Subcutaneous adipose tissue (tissue), 4 donors: ENCODE data around the gene UNK. TPM values are rescaled to one million over a fixed set of nuclear protein-coding genes. Genes with fewer than 3 reads are reported as not detected.

Experiments used
- total RNA-seq, 4 donors: library from RNA; depleted of rRNA; stranded (reverse); fragments of >200 nt; gene quantifications; one replicate each; pipeline ENCODE4 v1.1.0, GENCODE V29; 2016
- TF ChIP-seq, protein P1 (sequence below): fragments of 450-650 bp; IDR thresholded peaks from one replicate; pipeline ENCODE4 v1.5.1; 2016; ENCODE audit warnings: low read depth, mild to moderate bottlenecking, control low read depth, antibody characterized with exemption, moderate library complexity

The UNK gene
- total RNA-seq, 4 donors from 2014 or later, result 21.8 to 42.1 (median 29.7) TPM

DNA sequence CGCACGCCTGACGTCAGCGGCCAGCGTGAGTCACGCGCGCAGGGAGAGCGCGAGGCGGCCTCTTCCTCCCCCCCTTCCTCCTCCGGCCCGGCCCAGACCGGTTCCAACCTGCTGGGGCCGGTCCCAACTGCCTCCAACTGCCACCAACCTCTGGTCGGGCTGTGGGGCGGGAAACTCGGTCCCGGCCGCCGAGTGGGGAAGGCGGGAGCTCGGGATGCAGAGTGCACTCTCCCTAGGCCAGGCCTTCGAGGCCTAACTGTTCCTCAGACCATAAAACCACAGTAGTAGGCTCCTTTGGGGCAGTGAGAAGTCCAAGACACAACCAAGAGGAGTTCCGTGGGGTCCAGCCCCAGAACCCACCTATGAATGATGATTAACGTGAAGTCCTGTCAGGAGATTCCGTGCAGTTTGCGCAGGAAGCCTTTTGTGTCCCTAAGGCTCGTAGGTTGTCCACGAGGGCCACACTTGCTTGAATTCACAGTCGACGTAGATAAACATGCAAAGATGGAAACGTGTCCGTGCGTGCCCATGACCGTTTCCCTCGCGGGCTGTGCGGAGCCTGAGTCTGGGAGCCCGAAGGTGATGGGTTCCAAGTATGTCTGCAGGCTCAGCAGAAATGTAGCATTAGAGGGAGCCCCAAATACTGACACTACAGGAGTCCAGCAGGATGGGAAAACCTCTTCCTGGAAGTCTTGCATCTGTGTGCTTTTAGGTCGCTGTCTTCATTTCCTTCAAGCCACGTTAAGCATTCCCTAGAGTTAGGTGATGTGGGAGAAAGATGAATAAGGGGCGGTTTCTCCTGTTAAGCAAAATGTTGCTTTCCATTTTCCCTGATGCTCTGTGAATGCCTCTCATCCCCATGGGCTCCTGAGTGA, 647 bp downstream of the UNK start:
- TF ChIP-seq, protein P1, sequence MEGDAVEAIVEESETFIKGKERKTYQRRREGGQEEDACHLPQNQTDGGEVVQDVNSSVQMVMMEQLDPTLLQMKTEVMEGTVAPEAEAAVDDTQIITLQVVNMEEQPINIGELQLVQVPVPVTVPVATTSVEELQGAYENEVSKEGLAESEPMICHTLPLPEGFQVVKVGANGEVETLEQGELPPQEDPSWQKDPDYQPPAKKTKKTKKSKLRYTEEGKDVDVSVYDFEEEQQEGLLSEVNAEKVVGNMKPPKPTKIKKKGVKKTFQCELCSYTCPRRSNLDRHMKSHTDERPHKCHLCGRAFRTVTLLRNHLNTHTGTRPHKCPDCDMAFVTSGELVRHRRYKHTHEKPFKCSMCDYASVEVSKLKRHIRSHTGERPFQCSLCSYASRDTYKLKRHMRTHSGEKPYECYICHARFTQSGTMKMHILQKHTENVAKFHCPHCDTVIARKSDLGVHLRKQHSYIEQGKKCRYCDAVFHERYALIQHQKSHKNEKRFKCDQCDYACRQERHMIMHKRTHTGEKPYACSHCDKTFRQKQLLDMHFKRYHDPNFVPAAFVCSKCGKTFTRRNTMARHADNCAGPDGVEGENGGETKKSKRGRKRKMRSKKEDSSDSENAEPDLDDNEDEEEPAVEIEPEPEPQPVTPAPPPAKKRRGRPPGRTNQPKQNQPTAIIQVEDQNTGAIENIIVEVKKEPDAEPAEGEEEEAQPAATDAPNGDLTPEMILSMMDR, result no peak

DNA sequence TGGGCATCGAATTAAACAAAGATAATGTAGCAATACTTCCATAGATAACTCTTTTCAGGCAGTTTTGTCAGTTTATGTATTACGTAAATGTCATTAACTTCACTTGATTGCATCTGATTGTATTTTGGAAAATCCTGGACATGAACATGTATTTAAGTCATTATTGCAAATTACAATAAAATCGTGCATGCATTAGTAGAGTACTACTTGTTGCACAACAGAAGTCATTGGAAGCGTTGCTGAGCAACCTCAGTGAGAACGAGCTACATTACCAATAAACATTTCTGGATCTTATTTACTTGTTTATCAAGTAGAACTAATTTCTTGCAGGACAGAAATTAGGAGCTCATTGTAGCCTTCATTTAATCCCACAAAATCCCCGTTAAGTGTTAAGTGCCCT, 6.6 kb downstream of the UNK start:
- TF ChIP-seq, protein P1, result no peak

DNA sequence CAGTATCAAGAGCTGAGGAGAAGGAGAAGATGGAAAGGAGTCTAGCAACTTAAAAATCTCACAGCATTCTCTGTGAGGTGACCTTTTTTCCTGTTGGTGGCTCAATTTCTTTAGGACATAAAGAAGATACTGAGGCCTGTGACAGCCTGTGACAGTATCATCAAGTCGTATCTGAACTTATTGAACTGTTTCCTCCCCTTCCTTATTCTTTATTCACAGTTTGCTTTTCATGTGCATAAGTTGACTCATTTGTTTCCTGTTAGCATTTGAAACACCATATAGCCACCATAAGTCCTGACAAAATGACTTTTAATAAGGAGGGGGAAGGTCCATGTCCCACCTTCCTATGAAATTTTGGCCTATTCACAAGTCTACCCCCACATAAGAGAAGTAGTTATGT, 8.9 kb downstream of the UNK start:
- TF ChIP-seq, protein P1, result no peak

DNA sequence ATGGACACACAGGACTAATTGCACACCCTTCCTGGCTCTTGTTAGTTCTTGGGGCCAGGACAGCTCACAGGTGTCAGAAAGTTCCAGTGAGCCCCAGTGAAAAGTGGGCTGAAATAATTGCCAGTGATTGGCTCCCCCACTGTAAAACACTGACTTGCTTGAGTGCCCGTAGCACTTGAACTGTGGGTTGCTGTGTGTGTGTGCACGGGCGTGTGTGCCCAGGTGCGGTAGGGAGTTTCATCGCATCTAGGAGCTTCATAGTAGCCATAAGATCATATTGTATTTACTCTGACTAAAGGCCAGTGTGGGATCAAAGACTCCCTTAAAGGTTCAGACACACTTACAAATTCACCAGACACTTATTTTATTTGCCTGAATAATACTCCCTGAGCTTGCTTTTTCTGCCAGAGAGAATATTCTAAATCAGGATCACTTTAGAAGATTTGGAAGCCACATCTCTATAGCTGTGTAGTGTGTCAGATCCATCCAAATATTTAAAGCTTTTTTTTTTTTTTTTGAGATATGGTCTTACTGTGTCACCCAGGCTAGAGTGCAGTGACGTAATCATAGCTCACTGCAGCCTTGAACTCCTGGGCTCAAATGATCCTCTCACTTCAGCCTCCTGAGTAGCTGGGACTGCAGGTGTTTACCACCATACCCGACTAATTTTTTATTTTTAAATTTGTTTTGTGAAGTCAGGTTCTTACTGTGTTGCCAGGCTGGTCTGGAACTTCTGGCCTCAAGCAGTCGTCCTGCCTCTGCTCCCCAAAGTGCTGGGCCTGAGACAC, 11.4 kb downstream of the UNK start:
- TF ChIP-seq, protein P1, result no peak

DNA sequence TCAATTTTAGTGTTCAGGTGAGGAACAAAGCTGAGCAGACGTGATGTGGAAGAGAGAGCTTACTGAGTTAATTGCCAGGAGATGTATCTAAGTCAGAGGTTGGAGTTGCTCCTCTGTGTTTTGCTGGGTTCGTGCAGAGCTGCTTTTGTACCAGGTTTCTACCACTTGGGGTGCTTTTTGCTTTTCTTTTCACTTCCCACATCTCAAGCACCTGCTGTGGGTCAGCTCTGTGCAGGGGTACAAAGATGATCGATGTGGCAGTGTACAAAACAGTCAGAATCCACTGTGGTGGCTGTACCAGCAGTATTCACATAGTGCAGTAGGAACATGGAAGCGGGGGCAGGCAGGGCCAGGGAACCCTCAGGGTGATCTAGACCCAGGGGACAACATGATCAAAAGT, 14.8 kb downstream of the UNK start:
- TF ChIP-seq, protein P1, result no peak

DNA sequence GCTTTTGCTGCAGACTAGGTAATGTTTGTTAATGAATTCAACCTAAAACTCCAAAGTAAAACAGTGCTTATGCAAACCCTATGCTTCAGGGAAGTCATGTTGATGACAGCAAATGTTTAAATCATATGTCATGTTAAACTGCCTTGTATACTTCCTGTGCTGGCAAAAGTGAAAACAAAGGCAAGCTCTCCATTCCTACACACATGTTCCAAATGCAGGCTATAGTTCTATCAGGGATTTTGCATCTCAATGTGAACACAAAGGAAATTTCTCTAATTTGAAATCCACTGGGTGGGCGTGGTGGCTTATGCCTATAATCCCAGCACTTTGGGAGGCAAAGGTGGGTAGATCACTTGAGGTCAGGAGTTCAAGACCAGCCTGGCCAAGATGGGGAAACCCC, 19.3 kb downstream of the UNK start:
- TF ChIP-seq, protein P1, result no peak

DNA sequence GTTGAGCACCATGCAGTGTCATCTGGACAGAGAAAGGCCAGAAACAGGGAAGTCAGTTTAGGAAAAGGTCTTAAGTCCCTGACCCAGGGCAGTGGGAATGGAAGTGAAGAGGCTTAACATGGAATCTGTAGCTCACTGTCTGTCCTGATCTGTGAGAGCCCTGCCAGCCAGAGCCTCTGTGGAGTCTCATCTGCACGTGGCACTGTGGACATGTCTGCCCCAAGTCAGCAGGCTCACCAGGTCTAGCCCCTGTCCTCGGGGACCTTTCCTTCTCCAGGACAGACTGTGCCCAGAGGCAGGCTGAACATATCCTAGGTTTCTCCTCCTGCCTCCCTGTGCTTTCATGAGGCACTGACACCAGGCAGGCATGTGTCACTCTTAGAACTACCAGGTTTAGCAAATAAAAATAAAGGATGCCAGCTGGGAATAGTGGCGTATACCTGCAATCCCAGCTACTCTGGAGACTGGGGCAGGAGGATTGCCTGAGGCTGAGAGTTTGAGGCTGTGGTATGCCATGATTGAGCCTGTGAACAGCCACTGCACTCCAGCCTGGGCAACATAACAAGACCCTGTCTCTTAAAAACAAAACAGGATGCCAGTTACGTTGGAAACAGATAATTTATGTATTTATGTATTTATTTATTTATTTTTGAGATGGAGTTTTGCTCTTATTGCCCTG, 22.4 kb downstream of the UNK start:
- TF ChIP-seq, protein P1, result no peak
